ENCODE measurements around the gene LRRC74B.

DNA sequence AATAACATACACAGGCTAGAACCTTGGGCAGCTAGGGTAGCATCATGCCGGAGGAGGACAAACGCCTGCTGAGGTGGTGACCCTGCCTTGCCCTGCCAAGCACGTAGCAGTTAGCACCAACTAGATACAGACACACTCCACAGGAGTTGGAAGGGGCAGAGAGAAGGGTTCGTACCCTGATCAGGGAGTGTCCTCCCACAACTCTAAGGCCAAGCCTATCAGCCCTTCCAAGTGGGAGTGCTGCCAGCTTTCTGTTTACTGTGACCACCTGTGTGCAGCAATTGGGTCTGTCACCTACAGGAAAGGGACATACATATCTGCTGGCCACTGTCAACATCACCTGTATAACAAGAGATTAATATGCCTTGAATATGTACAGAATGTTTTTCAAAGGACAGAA lies 42.0 kb upstream of the LRRC74B start:
- TF ChIP-seq, protein P1, sequence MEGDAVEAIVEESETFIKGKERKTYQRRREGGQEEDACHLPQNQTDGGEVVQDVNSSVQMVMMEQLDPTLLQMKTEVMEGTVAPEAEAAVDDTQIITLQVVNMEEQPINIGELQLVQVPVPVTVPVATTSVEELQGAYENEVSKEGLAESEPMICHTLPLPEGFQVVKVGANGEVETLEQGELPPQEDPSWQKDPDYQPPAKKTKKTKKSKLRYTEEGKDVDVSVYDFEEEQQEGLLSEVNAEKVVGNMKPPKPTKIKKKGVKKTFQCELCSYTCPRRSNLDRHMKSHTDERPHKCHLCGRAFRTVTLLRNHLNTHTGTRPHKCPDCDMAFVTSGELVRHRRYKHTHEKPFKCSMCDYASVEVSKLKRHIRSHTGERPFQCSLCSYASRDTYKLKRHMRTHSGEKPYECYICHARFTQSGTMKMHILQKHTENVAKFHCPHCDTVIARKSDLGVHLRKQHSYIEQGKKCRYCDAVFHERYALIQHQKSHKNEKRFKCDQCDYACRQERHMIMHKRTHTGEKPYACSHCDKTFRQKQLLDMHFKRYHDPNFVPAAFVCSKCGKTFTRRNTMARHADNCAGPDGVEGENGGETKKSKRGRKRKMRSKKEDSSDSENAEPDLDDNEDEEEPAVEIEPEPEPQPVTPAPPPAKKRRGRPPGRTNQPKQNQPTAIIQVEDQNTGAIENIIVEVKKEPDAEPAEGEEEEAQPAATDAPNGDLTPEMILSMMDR (IDR thresholded peaks at IDR 0.05), result no peak
- TF ChIP-seq POLR2A (IDR thresholded peaks at IDR 0.05; ENCODE audit: low read depth) (no peak), EP300 (IDR thresholded peaks at IDR 0.05) (no peak), POLR2AphosphoS5 (IDR thresholded peaks at IDR 0.05) (no peak)
